Osteocyte (in vitro differentiated cells): Measurements from ENCODE around the gene TBCC. TPM values are rescaled to one million over a fixed set of nuclear protein-coding genes. Genes with fewer than 3 reads are reported as not detected.

Experiments used
- DNase-seq: peaks from one replicate; pipeline ENCODE4 v3.0.0; 2021; ENCODE audit warnings: mixed read lengths; ENCODE audit not compliant: unreplicated experiment; ENCODE audit errors: extremely low spot score
- H3K27ac Mint-ChIP-seq: one replicate; pipeline ENCODE4 v1.8.0; 2021; ENCODE audit warnings: mild to moderate bottlenecking, mixed read lengths; ENCODE audit not compliant: unreplicated experiment
- H3K27me3 Mint-ChIP-seq: one replicate; pipeline ENCODE4 v1.8.0; 2021; ENCODE audit warnings: mixed read lengths; ENCODE audit not compliant: unreplicated experiment
- H3K36me3 Mint-ChIP-seq: one replicate; pipeline ENCODE4 v1.8.0; 2021; ENCODE audit warnings: mixed read lengths; ENCODE audit not compliant: unreplicated experiment
- H3K4me1 Mint-ChIP-seq: one replicate; pipeline ENCODE4 v1.8.0; 2021; ENCODE audit warnings: mixed read lengths; ENCODE audit not compliant: unreplicated experiment
- H3K4me3 Mint-ChIP-seq: one replicate; pipeline ENCODE4 v1.8.0; 2021; ENCODE audit warnings: mild to moderate bottlenecking, moderate library complexity, mixed read lengths; ENCODE audit not compliant: unreplicated experiment
- H3K9me3 Mint-ChIP-seq: one replicate; pipeline ENCODE4 v1.8.0; 2021; ENCODE audit warnings: mixed read lengths; ENCODE audit not compliant: unreplicated experiment
- CTCF ChIP-seq: fragments of 200-600 bp; sonication (generic); IDR thresholded peaks from 2 replicates; pipeline ENCODE4 v1.5.0; 2021; ENCODE audit warnings: antibody characterized with exemption, mild to moderate bottlenecking, moderate library complexity
- total RNA-seq: library from RNA; stranded (reverse); gene quantifications from 2 replicates; pipeline ENCODE4 v1.2.1, GENCODE V29; 2021

The TBCC gene
- total RNA-seq, 1 donor from 2014 or later, result 23.8 TPM

- peak; percentile 11 for TF ChIP-seq CTCF
- Mint-ChIP-seq H3K27me3 (no peaks in the 10 kb centered on the region), H3K9me3 (no peaks in the 10 kb centered on the region), H3K36me3 (no peaks in the 10 kb centered on the region), H3K4me3 (peak overlapping the region; percentile 92), H3K27ac (no peak overlapping the region), H3K4me1 (peaks cover 18% of the 10 kb centered on the region)
- DNase-seq, result peak; percentile 91
Observed at GRCh38 chr6:42783177-42783875, 37.4 kb upstream of the TBCC start.

- peak; percentile 93 for DNase-seq
- Mint-ChIP-seq H3K27me3 (no peaks in the 10 kb centered on the region), H3K36me3 (no peaks in the 10 kb centered on the region), H3K9me3 (no peaks in the 10 kb centered on the region), H3K4me3 (peak overlapping the region; percentile 90), H3K27ac (peak overlapping the region; percentile 99), H3K4me1 (peaks cover 21% of the 10 kb centered on the region)
- no peak for TF ChIP-seq CTCF
Observed at GRCh38 chr6:42782689-42783176, 36.8 kb upstream of the TBCC start.

- no peaks in the 10 kb centered on the region for H3K27me3 Mint-ChIP-seq
- H3K4me3 Mint-ChIP-seq, result peak within 1 kb of the TSS; percentile 90
- peak; percentile 84 for DNase-seq
- H3K4me1 Mint-ChIP-seq, result peaks cover 28% of the 10 kb centered on the region
- TF ChIP-seq CTCF, result no peak
- no peaks in the 10 kb centered on the region for H3K36me3 Mint-ChIP-seq
- peak within 1 kb of the TSS; percentile 99 for H3K27ac Mint-ChIP-seq
- no peaks in the 10 kb centered on the region for H3K9me3 Mint-ChIP-seq
Observed at GRCh38 chr6:42781796-42782688, 36.1 kb upstream of the TBCC start, which contains the start of gene BICRAL. TSS of gene BICRAL (plus strand) at chr6:42782052. CDS start at chr6:42822023, 39,971 bp downstream.

- no peak for DNase-seq
- no peaks in the 10 kb centered on the region for H3K36me3 Mint-ChIP-seq
- H3K4me1 Mint-ChIP-seq, result peaks cover 31% of the 10 kb centered on the region
- peak overlapping the region; percentile 79 for H3K27ac Mint-ChIP-seq
- TF ChIP-seq CTCF, result no peak
- no peaks in the 10 kb centered on the region for H3K27me3 Mint-ChIP-seq
- H3K4me3 Mint-ChIP-seq, result peak overlapping the region; percentile 73
- H3K9me3 Mint-ChIP-seq, result no peaks in the 10 kb centered on the region
Observed at GRCh38 chr6:42781546-42781795, 35.6 kb upstream of the TBCC start.

- H3K27ac Mint-ChIP-seq, result no peak overlapping the region
- H3K4me3 Mint-ChIP-seq, result no peak overlapping the region
- H3K4me1 Mint-ChIP-seq, result peaks cover 32% of the 10 kb centered on the region
- no peaks in the 10 kb centered on the region for H3K27me3 Mint-ChIP-seq
- no peaks in the 10 kb centered on the region for H3K36me3 Mint-ChIP-seq
- DNase-seq, result no peak
- H3K9me3 Mint-ChIP-seq, result no peaks in the 10 kb centered on the region
- TF ChIP-seq CTCF, result no peak
Observed at GRCh38 chr6:42779521-42779920, 33.6 kb upstream of the TBCC start.
